ENCODE results near the gene DUSP2. TPM values are rescaled to one million over a fixed set of nuclear protein-coding genes. Genes with fewer than 3 reads are reported as not detected.
A peak's percentile ranks its signal among the peaks of the same experiment; 100 is the strongest.

Gene DUSP2
- total RNA-seq, 1 donor from 2014 or later: 28.9 TPM

GRCh38 chr2:96131813-96132745, 13.2 kb downstream of the DUSP2 start:
- no peak for DNase-seq (ENCODE audit: low spot score)

GRCh38 chr2:96131152-96131812, 14.0 kb downstream of the DUSP2 start:
- no peak for DNase-seq (ENCODE audit: low spot score)

GRCh38 chr2:96130483-96130882, 14.8 kb downstream of the DUSP2 start:
- no peak for DNase-seq (ENCODE audit: low spot score)

GRCh38 chr2:96129528-96130120, 15.6 kb downstream of the DUSP2 start:
- DNase-seq (ENCODE audit: low spot score): no peak

GRCh38 chr2:96128456-96128855, 16.8 kb downstream of the DUSP2 start:
- no peak for DNase-seq (ENCODE audit: low spot score)

- no peak for DNase-seq (ENCODE audit: low spot score)
Observed at GRCh38 chr2:96124406-96125265, 20.6 kb downstream of the DUSP2 start.

- no peak for DNase-seq (ENCODE audit: low spot score)
Observed at GRCh38 chr2:96123936-96124335, 21.3 kb downstream of the DUSP2 start.

- no peak for DNase-seq (ENCODE audit: low spot score)
Observed at GRCh38 chr2:96123290-96123689, 21.9 kb downstream of the DUSP2 start.

- no peak for DNase-seq (ENCODE audit: low spot score)
Observed at GRCh38 chr2:96122391-96122790, 22.8 kb downstream of the DUSP2 start.

- DNase-seq (ENCODE audit: low spot score): no peak
Observed at GRCh38 chr2:96121414-96121813, 23.8 kb downstream of the DUSP2 start.

- no peak for DNase-seq (ENCODE audit: low spot score)
Observed at GRCh38 chr2:96120991-96121390, 24.2 kb downstream of the DUSP2 start.

GRCh38 chr2:96120091-96120720, 25.0 kb downstream of the DUSP2 start:
- DNase-seq (ENCODE audit: low spot score): no peak

GRCh38 chr2:96119389-96119751, 25.9 kb downstream of the DUSP2 start:
- no peak for DNase-seq (ENCODE audit: low spot score)

GRCh38 chr2:96118698-96119388, 26.4 kb downstream of the DUSP2 start:
- no peak for DNase-seq (ENCODE audit: low spot score)

- peak; percentile 27 for DNase-seq (ENCODE audit: low spot score)
Observed at GRCh38 chr2:96117701-96118588, 27.3 kb downstream of the DUSP2 start.

- peak; percentile 53 for DNase-seq (ENCODE audit: low spot score)
Observed at GRCh38 chr2:96116879-96117533, 28.2 kb downstream of the DUSP2 start.

GRCh38 chr2:96116424-96116878, 28.8 kb downstream of the DUSP2 start, which contains the start of gene ADRA2B:
TSS of gene ADRA2B (minus strand) at chr2:96116571. CDS start at chr2:96116149, 422 bp downstream.
- DNase-seq (ENCODE audit: low spot score): peak; percentile 68

- no peak for DNase-seq (ENCODE audit: low spot score)
Observed at GRCh38 chr2:96115631-96116423, 29.4 kb downstream of the DUSP2 start.
